KG1 (cell line): Measurements from ENCODE around the gene ANKRD18A.

Experiments
- DNase-seq: peaks from one replicate; lab custom pipeline; 2025; lab: John Stamatoyannopoulos, UW

Gene ANKRD18A

DNA sequence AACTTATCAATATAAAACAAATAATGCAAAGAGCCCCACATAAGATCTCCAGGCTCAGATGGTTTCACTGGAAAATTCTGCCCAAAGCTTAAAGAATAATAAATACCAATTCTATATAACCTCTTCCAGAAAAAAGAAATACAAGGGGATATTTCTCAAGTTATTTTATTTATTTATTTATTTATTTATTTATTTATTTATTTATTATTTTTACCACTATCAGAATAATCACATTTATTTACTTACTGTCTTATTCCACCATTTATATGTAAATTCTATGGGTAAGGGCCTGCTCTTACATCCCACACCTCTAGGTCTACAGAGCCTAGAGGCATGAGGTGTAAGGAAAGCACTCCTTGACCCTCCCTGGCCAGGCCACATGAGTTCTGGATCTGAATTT, 91.1 kb downstream of the ANKRD18A start:
- DNase-seq: no peak

DNA sequence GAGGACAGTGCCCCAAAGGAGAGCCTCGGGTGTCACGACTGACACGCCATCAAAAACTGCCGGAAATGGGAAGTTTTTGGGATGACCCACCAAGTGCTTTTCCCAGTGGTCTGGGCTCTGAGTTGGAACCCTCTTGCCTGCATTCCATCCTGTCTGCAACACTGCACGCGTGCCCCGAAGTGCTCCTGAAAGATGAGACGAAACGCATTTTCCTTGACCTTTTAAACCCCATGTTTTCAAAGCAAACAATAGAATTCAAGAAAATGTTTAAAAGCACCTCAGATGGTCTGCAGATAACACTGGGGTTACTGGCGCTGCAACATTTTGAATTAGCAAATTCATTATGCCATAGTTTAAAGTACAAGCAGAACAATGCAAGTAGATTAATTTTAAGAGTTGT, 92.9 kb downstream of the ANKRD18A start:
- DNase-seq: no peak

DNA sequence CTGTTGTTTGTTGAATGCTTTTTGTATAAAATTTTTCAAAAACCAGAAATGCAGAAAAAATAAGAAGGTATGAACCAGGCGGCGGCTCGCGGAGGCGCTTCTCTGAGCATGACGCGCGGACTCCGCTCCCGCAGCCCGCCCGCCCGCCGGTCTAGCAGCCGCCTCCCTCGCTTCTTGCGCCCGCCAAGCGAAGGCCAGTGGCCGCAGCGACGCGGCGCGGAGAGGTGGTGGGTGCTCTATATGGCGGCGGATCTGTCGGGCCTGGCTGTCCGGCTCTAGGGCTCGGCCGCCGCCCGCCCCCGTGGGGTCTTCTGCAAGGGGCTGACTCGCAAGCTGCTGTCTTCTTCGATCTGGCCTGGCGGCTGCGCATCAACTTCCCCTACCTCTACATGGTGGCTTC, 93.8 kb downstream of the ANKRD18A start:
- DNase-seq: no peak

DNA sequence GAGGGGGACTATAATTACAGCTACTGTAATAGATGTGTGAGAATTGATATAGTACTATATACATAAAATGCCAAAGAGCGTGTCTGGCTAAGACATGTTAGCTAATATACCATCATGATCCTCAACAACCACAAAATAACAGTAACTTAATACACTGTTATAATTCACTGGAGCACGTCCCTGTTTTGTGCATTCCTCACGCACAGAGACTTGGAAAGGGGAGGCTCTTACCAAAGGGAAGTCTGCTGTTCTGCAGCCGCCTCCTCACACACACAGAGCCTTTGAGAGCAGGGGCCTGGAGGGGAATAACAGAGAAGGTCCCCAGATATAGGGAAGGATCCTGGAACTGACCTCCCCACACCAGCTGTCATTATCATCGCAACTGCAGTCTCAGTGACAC, 97.3 kb downstream of the ANKRD18A start:
- no peak for DNase-seq

DNA sequence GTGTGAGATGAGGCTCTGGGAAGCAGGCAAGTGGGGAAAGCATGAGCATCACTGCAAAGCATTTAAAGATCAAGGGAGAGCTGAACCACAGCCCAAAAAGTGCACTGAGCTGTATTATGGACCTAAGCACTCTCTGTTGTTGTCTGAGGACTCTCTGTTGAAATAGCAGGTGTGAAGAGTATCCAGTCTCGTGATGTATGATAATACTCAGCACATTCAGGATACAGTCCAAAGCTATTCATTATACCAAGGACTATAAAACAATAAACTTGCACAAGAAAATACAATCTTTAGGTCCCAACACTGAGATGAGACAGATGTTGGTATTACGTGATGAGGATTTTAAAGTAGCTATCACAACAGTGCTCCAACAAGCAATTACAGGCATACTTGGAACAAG, 98.6 kb downstream of the ANKRD18A start:
- DNase-seq: no peak
